IMR-90 (cell line): ENCODE measurements around the gene LRG1. TPM values are rescaled to one million over a fixed set of nuclear protein-coding genes. Genes with fewer than 3 reads are reported as not detected.

Experiments used
- ATAC-seq: fragments of 200-7000 bp; cut with Tn5 transposase; 2 replicates; pipeline ENCODE4 v1.9.1; 2020; ENCODE audit warnings: low read depth, mild to moderate bottlenecking, moderate library complexity
- BruUV-seq: library from RNA; stranded (reverse); fragments of 400-500 nt; replicated peaks from 2 replicates; lab custom pipeline; 2021; lab: Mats Ljungman, UMichigan
- CTCF ChIA-PET: fragments of 300-600 bp; formaldehyde crosslinking; extraction: SDS; loops from one replicate; lab custom pipeline; 2021; ENCODE audit warnings: antibody characterized with exemption; lab: Yijun Ruan, JAX
- POLR2A ChIA-PET: fragments of 300-600 bp; sonication (Branson Sonifier 250); formaldehyde crosslinking; loops from one replicate; lab custom pipeline; 2022; ENCODE audit warnings: antibody characterized with exemption; ENCODE audit not compliant: unreplicated experiment; lab: Charles Lee
- DNase-seq: peaks from one replicate; pipeline ENCODE4 v3.0.0; 2013
- H2AFZ ChIP-seq: replicated peaks from 2 replicates; pipeline ENCODE3; 2013; ENCODE audit warnings: low read length, mild to moderate bottlenecking; ENCODE audit not compliant: poor library complexity
- H2AK5ac ChIP-seq: 2 replicates; pipeline ENCODE4 v1.6.1; 2013; ENCODE audit warnings: low read depth, low read length, inconsistent platforms
- H2AK9ac ChIP-seq: replicated peaks from 2 replicates; pipeline ENCODE3; 2013; ENCODE audit warnings: mild to moderate bottlenecking, low read depth, low read length, moderate library complexity; ENCODE audit not compliant: poor library complexity
- H2BK120ac ChIP-seq: 2 replicates; pipeline ENCODE4 v1.6.1; 2013; ENCODE audit warnings: low read depth, low read length, inconsistent platforms
- H2BK15ac ChIP-seq: 3 replicates; pipeline ENCODE4 v1.6.1; 2013; ENCODE audit warnings: low read depth, low read length, inconsistent platforms
- H2BK20ac ChIP-seq: 2 replicates; pipeline ENCODE4 v1.6.1; 2013; ENCODE audit warnings: low read depth, mild to moderate bottlenecking, inconsistent platforms, low read length, moderate library complexity
- H2BK5ac ChIP-seq: 2 replicates; pipeline ENCODE4 v1.6.1; 2013; ENCODE audit warnings: mild to moderate bottlenecking, low read depth, low read length, inconsistent platforms; ENCODE audit not compliant: poor library complexity, severe bottlenecking
- H3K14ac ChIP-seq: replicated peaks from 2 replicates; pipeline ENCODE4 v1.6.1; 2013; ENCODE audit warnings: low read depth, low read length, inconsistent platforms
- H3K18ac ChIP-seq: 2 replicates; pipeline ENCODE4 v1.6.1; 2013; ENCODE audit warnings: low read depth, low read length, control low read depth
- H3K23ac ChIP-seq: 2 replicates; pipeline ENCODE4 v1.6.1; 2013; ENCODE audit warnings: low read depth, low read length, inconsistent platforms
- H3K27ac ChIP-seq: 2 replicates; pipeline ENCODE4 v1.5.1; 2013; ENCODE audit warnings: mild to moderate bottlenecking, control low read depth, low read length; ENCODE audit not compliant: insufficient read depth
- H3K27me3 ChIP-seq: 2 replicates; pipeline ENCODE4 v1.6.1; 2013; ENCODE audit warnings: low read length; ENCODE audit not compliant: control insufficient read depth, insufficient read depth
- H3K36me3 ChIP-seq: 2 replicates; pipeline ENCODE4 v1.6.1; 2013; ENCODE audit warnings: low read length, mixed read lengths; ENCODE audit not compliant: control insufficient read depth, insufficient read depth
- H3K4ac ChIP-seq: 2 replicates; pipeline ENCODE4 v1.6.1; 2013; ENCODE audit warnings: low read depth, low read length, inconsistent platforms
- H3K4me1 ChIP-seq: 2 replicates; pipeline ENCODE4 v1.6.1; 2013; ENCODE audit warnings: low read length, mixed read lengths; ENCODE audit not compliant: control insufficient read depth, insufficient read depth
- H3K4me2 ChIP-seq: 2 replicates; pipeline ENCODE4 v1.6.1; 2013; ENCODE audit warnings: low read depth, mild to moderate bottlenecking, control low read depth, low read length, moderate library complexity
- H3K4me3 ChIP-seq: 2 replicates; pipeline ENCODE4 v1.5.1; 2013; ENCODE audit warnings: low read depth, mild to moderate bottlenecking, control low read depth, low read length, moderate library complexity; ENCODE audit not compliant: insufficient read depth
- H3K56ac ChIP-seq: 2 replicates; pipeline ENCODE4 v1.6.1; 2013; ENCODE audit warnings: low read length, inconsistent platforms; ENCODE audit not compliant: insufficient read depth; ENCODE audit errors: extremely low read depth
- H3K79me1 ChIP-seq, 2 experiments: 2 replicates each; pipeline ENCODE4 v1.6.1; 2013; ENCODE audit warnings: low read length in 2 of 2, inconsistent platforms in 1 of 2, low read depth in 1 of 2
- H3K9ac ChIP-seq: 2 replicates; pipeline ENCODE4 v1.6.1; 2013; ENCODE audit warnings: low read depth, low read length, control low read depth
- H3K9me1 ChIP-seq: 2 replicates; pipeline ENCODE4 v1.6.1; 2013; ENCODE audit warnings: low read length, inconsistent platforms; ENCODE audit not compliant: insufficient read depth
- H3K9me3 ChIP-seq: 2 replicates; pipeline ENCODE4 v1.6.1; 2013; ENCODE audit warnings: low read length; ENCODE audit not compliant: control insufficient read depth, insufficient read depth
- H4K20me1 ChIP-seq: 2 replicates; pipeline ENCODE4 v1.6.1; 2013; ENCODE audit warnings: low read length, inconsistent platforms; ENCODE audit not compliant: insufficient read depth
- H4K5ac ChIP-seq: 2 replicates; pipeline ENCODE4 v1.6.1; 2013; ENCODE audit warnings: mild to moderate bottlenecking, low read depth, low read length, control low read depth
- H4K8ac ChIP-seq, 2 experiments: 2 replicates each; pipeline ENCODE4 v1.6.1; 2013; ENCODE audit warnings: low read depth in 2 of 2, low read length in 2 of 2, control low read depth in 1 of 2, inconsistent platforms in 1 of 2
- H4K91ac ChIP-seq: 2 replicates; pipeline ENCODE4 v1.6.1; 2013; ENCODE audit warnings: low read depth, low read length, inconsistent platforms; ENCODE audit not compliant: insufficient read depth
- CHD1 ChIP-seq: IDR thresholded peaks from 2 replicates; pipeline ENCODE4 v1.6.1; 2012; ENCODE audit warnings: low read depth, low read length, improper control_type of control experiment
- MAZ ChIP-seq: IDR thresholded peaks from 2 replicates; pipeline ENCODE4 v1.6.1; 2012; ENCODE audit warnings: low read depth, mild to moderate bottlenecking, low read length, improper control_type of control experiment, moderate library complexity, borderline replicate concordance
- RFX5 ChIP-seq: IDR thresholded peaks from 2 replicates; pipeline ENCODE4 v1.8.0; 2012; ENCODE audit warnings: low read depth, mild to moderate bottlenecking, low read length, moderate library complexity
- SMC3 ChIP-seq: fragments of 150-350 bp; IDR thresholded peaks from 2 replicates; pipeline ENCODE4 v1.6.1; 2016; ENCODE audit warnings: low read depth, mild to moderate bottlenecking, antibody characterized with exemption, low read length, moderate library complexity
- WGBS, 2 experiments: methylation state at CpG; one replicate each; pipeline versions ENCODE4 v1.1.5 to v1.1.7; 2013; ENCODE audit warnings: missing lambda C conversion rate in 2 of 2; ENCODE audit not compliant: insufficient read length in 1 of 2; ENCODE audit errors: extremely low coverage in 2 of 2; 5-methylcytosine and 5-hydroxymethylcytosine counted together
- dilution Hi-C: fragments of 300-500 bp; cut with HindIII; formaldehyde crosslinking; loops from one replicate; pipeline ENCODE4 v1.14.3; 2018; ENCODE audit warnings: low sequenced_read_pairs; ENCODE audit not compliant: unreplicated experiment
- in situ Hi-C: fragments of 300-500 bp; cut with MboI; formaldehyde crosslinking; loops from 3 replicates; pipeline ENCODE4 v1.14.3; 2019; ENCODE audit warnings: low sequenced_read_pairs, inconsistent platforms, mixed read lengths
- intact Hi-C: fragments of 100-400 bp; cut with micrococcal nuclease; formaldehyde crosslinking; loops from 2 replicates; pipeline ENCODE4 v1.10.0; 2022
- polyA plus RNA-seq, 3 experiments: library from polyadenylated mRNA; depleted of rRNA; stranded (reverse); fragments of >200 nt; gene quantifications; 2 replicates each; pipeline ENCODE4 v1.2.3, GENCODE V29; 2012; ENCODE audit warnings: low replicate concordance in 1 of 3
- total RNA-seq: library from RNA; depleted of rRNA; stranded (reverse); fragments of >200 nt; gene quantifications from 2 replicates; pipeline ENCODE4 v1.2.3, GENCODE V29; 2012
- TF ChIP-seq, protein P1 (sequence below): conservative IDR thresholded peaks from 2 replicates; pipeline ENCODE4 v1.5.1; 2012; ENCODE audit warnings: mild to moderate bottlenecking, low read depth, low read length, improper control_type of control experiment

LRG1 gene
- total and polyA plus RNA-seq, 2 of the 4 experiments (the other 2 are of a cell fraction), result not detected

GRCh38 chr19:4584670-4585460, 45.0 kb upstream of the LRG1 start (continued):
- TF ChIP-seq MAZ, result no peak

DNA sequence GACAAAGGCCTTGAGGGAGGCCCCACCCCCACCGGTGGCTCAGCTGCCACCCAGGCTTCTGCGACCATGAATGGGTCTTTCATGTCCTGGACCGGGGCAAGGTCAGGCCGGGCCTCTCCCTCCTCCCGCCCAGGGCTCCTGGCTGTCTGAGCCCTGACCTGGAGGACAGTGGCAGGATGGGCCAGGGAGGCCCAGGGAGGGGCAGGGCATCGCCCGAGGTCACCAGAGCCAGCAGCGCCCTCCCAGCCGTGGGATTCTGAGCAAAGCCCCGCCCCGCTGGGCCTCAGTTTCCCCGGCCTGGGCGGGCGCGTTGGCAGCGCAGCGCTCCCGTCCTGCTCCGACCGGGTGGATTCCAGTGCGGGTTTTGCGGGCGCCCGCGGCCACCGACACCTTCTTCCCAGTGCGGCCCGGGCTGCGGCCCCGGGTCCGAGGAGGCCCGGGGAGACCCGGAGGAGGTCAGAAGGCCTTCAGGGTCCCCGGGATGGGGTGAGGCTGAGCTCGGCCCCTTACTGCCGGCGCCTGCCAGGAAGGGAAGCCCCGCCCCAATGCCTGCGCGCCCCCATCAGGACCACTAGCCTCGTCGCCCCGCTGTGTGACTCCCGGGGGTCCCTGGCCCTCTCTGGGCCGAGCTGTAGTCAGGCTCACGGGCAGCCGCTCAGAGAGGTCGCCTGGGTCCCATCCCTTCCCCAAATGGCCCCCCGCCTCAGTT, 44.3 kb upstream of the LRG1 start:
- in situ Hi-C loops, result no loop called here
- dilution Hi-C loops, result no loop called here
- Histone ChIP-seq H3K56ac (no peak overlapping the region), H4K8ac (0 out of 4 replicates have a peak overlapping the region, but pooled peaks of 1 of the 2 experiments have one; percentile 15), H3K18ac (no peak overlapping the region), H3K4me1 (peaks cover 3% of the 10 kb centered on the region; the same call in 1 of the 2 replicates), H2AK9ac (peak overlapping the region; percentile 65), H3K9me3 (no peaks in the 10 kb centered on the region), H4K20me1 (no peaks in the 10 kb centered on the region; the same call in 1 of the 2 replicates), H3K79me1 (no peaks in the 10 kb centered on the region), H3K4me3 (peak overlapping the region; percentile 33), H3K9ac (no peak overlapping the region), H2BK20ac (no peak overlapping the region), H3K4me2 (peak overlapping the region; percentile 50), H2BK120ac (no peak overlapping the region), H3K23ac (no peak overlapping the region), H3K14ac (no peak overlapping the region), H3K27me3 (peaks cover 60% of the 10 kb centered on the region), H2AFZ (peak overlapping the region; percentile 92), H4K5ac (no peak overlapping the region), H2AK5ac (no peak overlapping the region), H4K91ac (no peak overlapping the region), H3K9me1 (no peaks in the 10 kb centered on the region), H3K4ac (no peak overlapping the region), H2BK5ac (no peak overlapping the region), H3K27ac (no peak overlapping the region), H2BK15ac (no peak overlapping the region), H3K36me3 (no peaks in the 10 kb centered on the region)
- TF ChIP-seq MAZ, result 0 out of 2 replicates have a peak, but pooled peaks have one; percentile 20
- no peak for TF ChIP-seq CHD1
- TF ChIP-seq, protein P1, sequence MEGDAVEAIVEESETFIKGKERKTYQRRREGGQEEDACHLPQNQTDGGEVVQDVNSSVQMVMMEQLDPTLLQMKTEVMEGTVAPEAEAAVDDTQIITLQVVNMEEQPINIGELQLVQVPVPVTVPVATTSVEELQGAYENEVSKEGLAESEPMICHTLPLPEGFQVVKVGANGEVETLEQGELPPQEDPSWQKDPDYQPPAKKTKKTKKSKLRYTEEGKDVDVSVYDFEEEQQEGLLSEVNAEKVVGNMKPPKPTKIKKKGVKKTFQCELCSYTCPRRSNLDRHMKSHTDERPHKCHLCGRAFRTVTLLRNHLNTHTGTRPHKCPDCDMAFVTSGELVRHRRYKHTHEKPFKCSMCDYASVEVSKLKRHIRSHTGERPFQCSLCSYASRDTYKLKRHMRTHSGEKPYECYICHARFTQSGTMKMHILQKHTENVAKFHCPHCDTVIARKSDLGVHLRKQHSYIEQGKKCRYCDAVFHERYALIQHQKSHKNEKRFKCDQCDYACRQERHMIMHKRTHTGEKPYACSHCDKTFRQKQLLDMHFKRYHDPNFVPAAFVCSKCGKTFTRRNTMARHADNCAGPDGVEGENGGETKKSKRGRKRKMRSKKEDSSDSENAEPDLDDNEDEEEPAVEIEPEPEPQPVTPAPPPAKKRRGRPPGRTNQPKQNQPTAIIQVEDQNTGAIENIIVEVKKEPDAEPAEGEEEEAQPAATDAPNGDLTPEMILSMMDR, result no peak
- no peak for TF ChIP-seq SMC3
- no peak for TF ChIP-seq RFX5
- intact Hi-C loops, result no loop called here
- ChIA-PET POLR2A (no interaction called here), CTCF (no interaction called here)
- 2% methylated on average over 20 of the region's 49 CpGs; no CpG with 5 or more reads in 1 of the 2 experiments for WGBS, 2 experiments
- DNase-seq (no peak), ATAC-seq (peak; percentile 75)
- BruUV-seq, result no TSS peak
